PC-3 (cell line): ENCODE measurements around the gene METTL5. TPM values are rescaled to one million over a fixed set of nuclear protein-coding genes. Genes with fewer than 3 reads are reported as not detected.

Experiments
- ATAC-seq: fragments of 200-7000 bp; cut with Tn5 transposase; 2 replicates; pipeline ENCODE4 v1.9.1; 2020; ENCODE audit warnings: mild to moderate bottlenecking, moderate library complexity
- BruUV-seq: library from RNA; stranded (reverse); fragments of 400-500 nt; replicated peaks from 2 replicates; lab custom pipeline; 2021; lab: Mats Ljungman, UMichigan
- CTCF ChIA-PET: fragments of 300-600 bp; sonication (Branson Sonifier 250); formaldehyde crosslinking; loops from one replicate; lab custom pipeline; 2022; ENCODE audit warnings: antibody characterized with exemption; lab: Charles Lee
- POLR2A ChIA-PET: fragments of 300-600 bp; sonication (Branson Sonifier 250); formaldehyde crosslinking; loops from one replicate; lab custom pipeline; 2022; ENCODE audit warnings: antibody characterized with exemption; ENCODE audit not compliant: unreplicated experiment; lab: Charles Lee
- DNase-seq: peaks from one replicate; pipeline ENCODE4 v3.0.0-alpha.2; 2015
- H2AFZ ChIP-seq: fragments of 300-600 bp; sonication (generic); 2 replicates; pipeline ENCODE4 v1.6.0; 2016; ENCODE audit warnings: antibody characterized with exemption, low read length
- H3F3A ChIP-seq: fragments of 300-600 bp; sonication (generic); one replicate; pipeline ENCODE4 v1.6.0; 2017; ENCODE audit warnings: antibody characterized with exemption, low read length, control low read depth, mild to moderate bottlenecking; ENCODE audit not compliant: unreplicated experiment
- H3K27ac ChIP-seq: fragments of 300-600 bp; sonication (generic); 2 replicates; pipeline ENCODE4 v1.5.1; 2016; ENCODE audit warnings: mild to moderate bottlenecking, low read length
- H3K27me3 ChIP-seq: fragments of 300-600 bp; sonication (generic); 2 replicates; pipeline ENCODE4 v1.6.1; 2016; ENCODE audit warnings: low read length, mixed read lengths
- H3K36me3 ChIP-seq: fragments of 300-600 bp; sonication (generic); 2 replicates; pipeline ENCODE4 v1.6.1; 2016; ENCODE audit warnings: low read depth, mixed run types, low read length, mixed read lengths
- H3K4me1 ChIP-seq: fragments of 300-600 bp; sonication (generic); 2 replicates; pipeline ENCODE4 v1.5.1; 2016; ENCODE audit warnings: low read length; ENCODE audit not compliant: insufficient read depth
- H3K4me2 ChIP-seq: fragments of 300-600 bp; sonication (generic); 2 replicates; pipeline ENCODE4 v1.6.0; 2016; ENCODE audit warnings: low read length
- H3K4me3 ChIP-seq: fragments of 300-600 bp; sonication (generic); 2 replicates; pipeline ENCODE4 v1.5.1; 2016; ENCODE audit warnings: mild to moderate bottlenecking, low read length, mixed read lengths
- H3K79me2 ChIP-seq: fragments of 300-600 bp; sonication (generic); 2 replicates; pipeline ENCODE4 v1.6.1; 2017; ENCODE audit warnings: low read length, mixed read lengths
- H3K9ac ChIP-seq: fragments of 300-600 bp; sonication (generic); 2 replicates; pipeline ENCODE4 v1.6.0; 2016; ENCODE audit warnings: mild to moderate bottlenecking, low read length
- H3K9me2 ChIP-seq: fragments of 300-600 bp; sonication (generic); replicated peaks from 2 replicates; pipeline ENCODE4 v1.6.1; 2016; ENCODE audit warnings: mixed run types, low read length, mixed read lengths
- H3K9me3 ChIP-seq: fragments of 300-600 bp; sonication (generic); 2 replicates; pipeline ENCODE4 v1.6.1; 2016; ENCODE audit warnings: low read length, mixed read lengths
- H4K20me1 ChIP-seq: fragments of 300-600 bp; sonication (generic); 2 replicates; pipeline ENCODE4 v1.6.1; 2016; ENCODE audit warnings: low read length, mixed read lengths
- CTCF ChIP-seq: fragments of 300-600 bp; sonication (generic); conservative IDR thresholded peaks from 2 replicates; pipeline ENCODE4 v1.5.1; 2017; ENCODE audit warnings: antibody characterized with exemption, low read depth, mild to moderate bottlenecking, low read length
- EZH2 ChIP-seq: fragments of 300-600 bp; sonication (generic); IDR thresholded peaks from one replicate; pipeline ENCODE4 v1.6.1; 2017; ENCODE audit warnings: antibody characterized with exemption, mild to moderate bottlenecking, low read length; ENCODE audit not compliant: unreplicated experiment
- EZH2phosphoT487 ChIP-seq: fragments of 300-600 bp; sonication (generic); IDR thresholded peaks from 2 replicates; pipeline ENCODE4 v1.6.1; 2018; ENCODE audit warnings: mild to moderate bottlenecking, antibody characterized with exemption, low read length, borderline replicate concordance
- intact Hi-C: fragments of 100-400 bp; cut with micrococcal nuclease; formaldehyde crosslinking; loops from 2 replicates; pipeline ENCODE4 v1.9.0; 2023
- total RNA-seq: library from RNA; depleted of rRNA; stranded (reverse); fragments of >200 nt; gene quantifications from 2 replicates; pipeline ENCODE4 v1.2.3, GENCODE V29; 2014

METTL5 gene
- total RNA-seq, 1 experiment from 2014 or later, result 61.1 TPM

GRCh38 chr2:169790581-169790980, 34.1 kb downstream of the METTL5 start:
- Histone ChIP-seq H3K9me2 (no peaks in the 10 kb centered on the region), H3F3A (no peaks in the 10 kb centered on the region), H3K36me3 (no peaks in the 10 kb centered on the region), H3K27me3 (no peaks in the 10 kb centered on the region), H3K4me3 (no peak overlapping the region), H3K4me1 (peaks cover 6% of the 10 kb centered on the region; the same call in 1 of the 2 replicates), H4K20me1 (no peaks in the 10 kb centered on the region), H3K4me2 (no peak overlapping the region), H3K9ac (no peak overlapping the region), H3K27ac (no peak overlapping the region), H3K9me3 (no peaks in the 10 kb centered on the region), H2AFZ (no peak overlapping the region), H3K79me2 (no peaks in the 10 kb centered on the region)
- intact Hi-C loops, result loop anchor here (5.0 kb wide), 1 partner anchor 338 kb away; no protein-coding TSS in a partner anchor
- no peak for DNase-seq
- TF ChIP-seq CTCF (no peak), EZH2phosphoT487 (no peak), EZH2 (no peak)
- POLR2A ChIA-PET, result interaction anchor here (0.6 kb wide), 1 partner anchor 37 kb away, joined by 5 read pairs; the partner anchor contains the start of gene UBR3
- no TSS peak for BruUV-seq
- no peak for ATAC-seq
- CTCF ChIA-PET, result interaction anchor here (0.6 to 1.2 kb wide), 4 partner anchors 14 to 123 kb away, joined by 3 to 7 read pairs (median 3); partner anchors contain the start of gene METTL5

GRCh38 chr2:169782513-169782912, 42.2 kb downstream of the METTL5 start:
- POLR2A ChIA-PET, result interaction anchor here (0.6 kb wide), 1 partner anchor 933 kb away, joined by 11 read pairs; no protein-coding TSS in a partner anchor
- CTCF ChIA-PET, result no interaction called here

More at GRCh38 chr2:169782513-169782912, 42.2 kb downstream of the METTL5 start:
- H3K9me3 ChIP-seq, result no peaks in the 10 kb centered on the region
- no peak overlapping the region for H3K27ac ChIP-seq
- H3F3A ChIP-seq, result no peaks in the 10 kb centered on the region
- H3K27me3 ChIP-seq, result no peaks in the 10 kb centered on the region
- H3K4me2 ChIP-seq, result no peak overlapping the region
- H3K9ac ChIP-seq, result no peak overlapping the region
- intact Hi-C loops, result no loop called here
- no peak overlapping the region for H2AFZ ChIP-seq
- ATAC-seq, result no peak
- DNase-seq, result no peak
- no peak overlapping the region for H3K4me3 ChIP-seq
- BruUV-seq, result no TSS peak
- no peak for TF ChIP-seq EZH2
- no peak for TF ChIP-seq EZH2phosphoT487
- no peak for TF ChIP-seq CTCF
- H3K4me1 ChIP-seq, result no peaks in the 10 kb centered on the region
- H3K9me2 ChIP-seq, result no peaks in the 10 kb centered on the region
- no peaks in the 10 kb centered on the region for H4K20me1 ChIP-seq
- H3K36me3 ChIP-seq, result no peaks in the 10 kb centered on the region
- H3K79me2 ChIP-seq, result no peaks in the 10 kb centered on the region
